NCI-H460 (cell line): ENCODE measurements around the gene PCDHGA11. TPM values are rescaled to one million over a fixed set of nuclear protein-coding genes. Genes with fewer than 3 reads are reported as not detected.
"Not testable (repeated sequence)": the region's sequence is repeated elsewhere in the genome, so short reads cannot be mapped to it uniquely, and the experiment has no call there.

ENCODE experiments used
- DNase-seq: peaks from one replicate; pipeline ENCODE4 v3.0.0-alpha.2; 2016; ENCODE audit warnings: low read depth; ENCODE audit errors: extremely low read depth
- total RNA-seq: library from RNA; depleted of rRNA; stranded (reverse); fragments of >200 nt; shearing (Covaris generic); gene quantifications from 2 replicates; pipeline ENCODE4 v1.2.3, GENCODE V29; 2014; rRNA removed

PCDHGA11 gene
- total RNA-seq, 1 experiment from 2014 or later = 0.87 TPM

GRCh38 chr5:141427783-141428426, 7.1 kb downstream of the PCDHGA11 start:
- DNase-seq = no peak

GRCh38 chr5:141430332-141431113, 9.7 kb downstream of the PCDHGA11 start, which contains the start of gene PCDHGA12:
TSS of gene PCDHGA12 (plus strand) at chr5:141430507. CDS start at chr5:141430760, 253 bp downstream.
- DNase-seq = no peak

- DNase-seq = no peak
Observed at GRCh38 chr5:141431286-141431685, 10.4 kb downstream of the PCDHGA11 start.

DNA sequence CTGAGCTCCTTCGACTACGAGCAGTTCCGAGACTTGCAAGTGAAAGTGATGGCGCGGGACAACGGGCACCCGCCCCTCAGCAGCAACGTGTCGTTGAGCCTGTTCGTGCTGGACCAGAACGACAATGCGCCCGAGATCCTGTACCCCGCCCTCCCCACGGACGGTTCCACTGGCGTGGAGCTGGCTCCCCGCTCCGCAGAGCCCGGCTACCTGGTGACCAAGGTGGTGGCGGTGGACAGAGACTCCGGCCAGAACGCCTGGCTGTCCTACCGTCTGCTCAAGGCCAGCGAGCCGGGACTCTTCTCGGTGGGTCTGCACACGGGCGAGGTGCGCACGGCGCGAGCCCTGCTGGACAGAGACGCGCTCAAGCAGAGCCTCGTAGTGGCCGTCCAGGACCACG, 11.5 kb downstream of the PCDHGA11 start:
- DNase-seq = not testable (repeated sequence)

DNA sequence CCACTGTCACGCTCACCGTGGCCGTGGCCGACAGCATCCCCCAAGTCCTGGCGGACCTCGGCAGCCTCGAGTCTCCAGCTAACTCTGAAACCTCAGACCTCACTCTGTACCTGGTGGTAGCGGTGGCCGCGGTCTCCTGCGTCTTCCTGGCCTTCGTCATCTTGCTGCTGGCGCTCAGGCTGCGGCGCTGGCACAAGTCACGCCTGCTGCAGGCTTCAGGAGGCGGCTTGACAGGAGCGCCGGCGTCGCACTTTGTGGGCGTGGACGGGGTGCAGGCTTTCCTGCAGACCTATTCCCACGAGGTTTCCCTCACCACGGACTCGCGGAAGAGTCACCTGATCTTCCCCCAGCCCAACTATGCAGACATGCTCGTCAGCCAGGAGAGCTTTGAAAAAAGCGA, 11.9 kb downstream of the PCDHGA11 start:
- not testable (repeated sequence) for DNase-seq

DNA sequence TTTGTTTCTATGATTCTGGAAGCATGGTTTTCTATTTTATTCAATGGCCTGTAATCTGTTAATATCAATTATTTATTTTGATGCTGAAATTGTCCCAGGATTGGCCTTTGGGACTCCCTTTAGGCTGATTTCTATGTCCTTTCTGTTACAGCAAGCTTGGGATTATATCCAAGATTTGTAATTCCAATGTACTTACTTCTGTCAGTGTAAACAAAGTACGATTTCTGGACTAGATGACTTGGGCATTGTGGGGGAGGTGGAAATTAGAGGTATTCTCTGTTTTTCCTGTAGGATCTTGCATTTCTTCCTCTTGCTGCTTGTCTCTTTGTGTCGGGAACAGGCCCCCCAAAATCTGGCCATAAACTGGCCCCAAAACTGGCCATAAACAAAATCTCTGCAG, 13.2 kb downstream of the PCDHGA11 start:
- no peak for DNase-seq

- DNase-seq = no peak
Observed at GRCh38 chr5:141437221-141437620, 16.4 kb downstream of the PCDHGA11 start.

DNA sequence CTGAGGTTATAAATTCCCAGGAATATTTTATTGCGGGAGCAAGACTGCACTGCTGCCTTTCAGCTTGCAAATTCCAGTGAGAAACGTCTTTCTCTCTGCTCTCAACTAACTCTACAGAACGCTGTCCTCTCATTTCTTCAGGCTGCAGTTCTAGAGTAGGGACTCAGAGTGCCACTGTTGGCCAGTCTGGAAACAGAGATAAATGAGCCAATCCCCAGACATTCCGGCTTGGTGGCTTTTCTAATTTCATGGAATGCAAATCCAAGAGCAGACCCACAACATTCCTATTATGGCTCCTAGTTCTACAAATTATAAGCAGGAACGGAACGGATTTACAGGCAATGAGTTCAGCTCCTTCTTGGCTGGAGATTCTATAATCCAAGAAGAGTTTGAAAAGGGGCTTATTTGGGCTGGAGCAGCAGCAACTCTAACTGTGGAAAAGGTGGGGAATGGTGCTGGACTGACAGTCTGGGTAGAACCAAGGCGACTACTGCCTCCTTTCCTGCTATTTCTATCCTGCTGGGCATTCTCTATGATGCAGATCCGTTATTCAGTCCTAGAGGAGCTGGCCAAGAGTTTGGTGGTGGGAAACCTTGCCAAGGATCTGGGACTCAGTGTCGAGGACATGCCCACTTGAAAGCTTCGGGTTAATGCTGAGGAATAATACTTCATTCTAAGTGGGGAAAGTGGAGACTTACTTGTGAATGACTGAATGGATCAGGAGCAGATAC, 18.7 kb downstream of the PCDHGA11 start:
- DNase-seq = no peak

DNA sequence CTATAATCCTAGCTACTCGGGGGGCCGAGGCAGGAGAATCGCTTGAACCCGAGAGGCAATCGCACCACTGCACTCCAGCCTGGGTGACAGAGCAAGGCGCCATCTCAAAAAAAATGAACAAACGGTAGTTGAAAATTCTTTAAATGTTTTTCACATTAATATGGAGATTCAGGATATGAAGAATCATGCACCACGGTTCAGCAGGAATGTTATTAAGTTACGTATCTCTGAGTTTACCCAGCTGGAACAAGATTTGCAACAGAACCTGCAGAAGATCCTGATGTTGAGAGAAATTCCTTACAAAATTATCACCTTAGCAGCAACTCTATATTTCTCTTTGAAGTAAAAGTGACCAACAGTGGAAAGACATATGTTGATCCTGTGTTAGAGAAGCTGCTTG, 19.5 kb downstream of the PCDHGA11 start:
- DNase-seq = no peak

- no peak for DNase-seq
Observed at GRCh38 chr5:141441571-141442170, 20.8 kb downstream of the PCDHGA11 start.

GRCh38 chr5:141465351-141465750, 44.5 kb downstream of the PCDHGA11 start:
- DNase-seq = no peak

Other genes with a start within 250 kb of the PCDHGA11 start
- 0.17 and 0.25 TPM in 2 replicates for gene PCDHB7, start 248.4 kb upstream of the PCDHGA11 start, total RNA-seq
- 0.14 and 0.22 TPM in 2 replicates for gene PCDHB8, start 243.3 kb upstream of the PCDHGA11 start, total RNA-seq
- gene PCDHB16, start 238.7 kb upstream of the PCDHGA11 start, total RNA-seq = 0.32 and 0.69 TPM in 2 replicates
- gene PCDHB9, start 233.9 kb upstream of the PCDHGA11 start, total RNA-seq = 0.40 and 0.69 TPM in 2 replicates
- 0.35 and 0.72 TPM in 2 replicates for gene PCDHB10, start 228.7 kb upstream of the PCDHGA11 start, total RNA-seq
- 5.4 and 6.0 TPM in 2 replicates for gene PCDHB11, start 221.4 kb upstream of the PCDHGA11 start, total RNA-seq
- 0.75 and 0.99 TPM in 2 replicates for gene PCDHB12, start 212.3 kb upstream of the PCDHGA11 start, total RNA-seq
- 2.2 and 2.5 TPM in 2 replicates for gene PCDHB13, start 207.1 kb upstream of the PCDHGA11 start, total RNA-seq
- 2.7 and 2.8 TPM in 2 replicates for gene PCDHB14, start 197.7 kb upstream of the PCDHGA11 start, total RNA-seq
- gene PCDHB15, start 175.7 kb upstream of the PCDHGA11 start, total RNA-seq = 0.12 and 0.20 TPM in 2 replicates
- gene SLC25A2, start 117.0 kb upstream of the PCDHGA11 start, total RNA-seq = not detected in 2 replicates
- 91.7 and 130 TPM in 2 replicates for gene TAF7, start 100.3 kb upstream of the PCDHGA11 start, total RNA-seq
- 0.72 and 1.6 TPM in 2 replicates for gene PCDHGA1, start 90.5 kb upstream of the PCDHGA11 start, total RNA-seq
- gene PCDHGA2, start 82.3 kb upstream of the PCDHGA11 start, total RNA-seq = 0.12 TPM in 2 replicates
- 0.17 TPM in 1 of 2 replicates, not detected in the other for gene PCDHGA3, start 77.2 kb upstream of the PCDHGA11 start, total RNA-seq
- gene PCDHGB1, start 71.0 kb upstream of the PCDHGA11 start, total RNA-seq = 1.1 and 2.6 TPM in 2 replicates
- gene PCDHGA4, start 66.0 kb upstream of the PCDHGA11 start, total RNA-seq = 0.79 and 1.3 TPM in 2 replicates
- gene PCDHGB2, start 61.1 kb upstream of the PCDHGA11 start, total RNA-seq = 1.8 and 2.0 TPM in 2 replicates
- gene PCDHGA5, start 56.9 kb upstream of the PCDHGA11 start, total RNA-seq = 0.58 and 0.62 TPM in 2 replicates
- gene PCDHGB3, start 50.8 kb upstream of the PCDHGA11 start, total RNA-seq = 0.52 and 1.1 TPM in 2 replicates
- 1.1 and 1.2 TPM in 2 replicates for gene PCDHGA6, start 47.2 kb upstream of the PCDHGA11 start, total RNA-seq
- gene PCDHGA7, start 38.3 kb upstream of the PCDHGA11 start, total RNA-seq = 0.54 and 0.55 TPM in 2 replicates
- 5.5 and 5.6 TPM in 2 replicates for gene PCDHGB4, start 33.4 kb upstream of the PCDHGA11 start, total RNA-seq
- 0.97 and 1.4 TPM in 2 replicates for gene PCDHGA8, start 28.4 kb upstream of the PCDHGA11 start, total RNA-seq
- 0.72 and 1.6 TPM in 2 replicates for gene PCDHGB5, start 23.1 kb upstream of the PCDHGA11 start, total RNA-seq
- 0.92 and 1.6 TPM in 2 replicates for gene PCDHGA9, start 18.3 kb upstream of the PCDHGA11 start, total RNA-seq
- 0.55 and 0.62 TPM in 2 replicates for gene PCDHGB6, start 13.0 kb upstream of the PCDHGA11 start, total RNA-seq
- gene PCDHGA10, start 8.1 kb upstream of the PCDHGA11 start, total RNA-seq = 5.1 TPM in 2 replicates
- 0.79 and 0.89 TPM in 2 replicates for gene PCDHGB7, start 3.4 kb upstream of the PCDHGA11 start, total RNA-seq
- gene PCDHGA12, start 9.5 kb downstream of the PCDHGA11 start, total RNA-seq = 0.20 and 0.42 TPM in 2 replicates
- 5.9 and 7.0 TPM in 2 replicates for gene PCDHGC3, start 54.9 kb downstream of the PCDHGA11 start, total RNA-seq
- 0.12 TPM in 2 replicates for gene PCDHGC4, start 64.0 kb downstream of the PCDHGA11 start, total RNA-seq
- 0.30 TPM in 1 of 2 replicates, not detected in the other for gene PCDHGC5, start 68.0 kb downstream of the PCDHGA11 start, total RNA-seq
- gene DIAPH1, start 197.9 kb downstream of the PCDHGA11 start, total RNA-seq = 24.2 and 26.0 TPM in 2 replicates
- 47.7 and 54.5 TPM in 2 replicates for gene HDAC3, start 215.8 kb downstream of the PCDHGA11 start, total RNA-seq
- gene RELL2, start 215.9 kb downstream of the PCDHGA11 start, total RNA-seq = 1.5 and 2.1 TPM in 2 replicates
- 12.3 and 15.9 TPM in 2 replicates for gene FCHSD1, start 230.4 kb downstream of the PCDHGA11 start, total RNA-seq